HTERT RPE-1 (cell line): ENCODE results near the gene SYNGAP1.
"Not testable (repeated sequence)": the region's sequence is repeated elsewhere in the genome, so short reads cannot be mapped to it uniquely, and the experiment has no call there.

Experiments
- in situ Hi-C: fragments of 300-500 bp; cut with MboI; formaldehyde crosslinking; loops from 4 replicates; pipeline ENCODE4 v1.14.3; 2020; ENCODE audit warnings: low sequenced_read_pairs

The SYNGAP1 gene

DNA sequence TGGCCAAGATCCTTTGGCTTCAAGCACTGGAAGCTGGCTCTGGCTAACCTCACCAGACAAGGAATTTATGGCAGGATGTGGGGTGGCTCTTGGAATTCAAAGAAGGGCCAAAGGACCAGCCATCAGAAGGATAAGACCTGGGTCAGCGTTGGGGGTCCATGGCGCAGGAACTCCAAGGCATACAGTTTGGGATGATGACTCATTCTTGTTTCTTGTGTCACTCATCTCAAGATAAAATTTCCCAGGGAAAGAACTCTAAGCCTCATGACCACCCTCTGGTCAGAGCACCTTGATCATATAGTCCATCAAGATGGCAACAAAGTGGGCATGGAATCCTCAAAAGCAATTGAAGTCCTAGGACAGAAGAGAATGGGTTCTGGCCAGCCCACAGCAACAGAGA lies 39.4 kb downstream of the SYNGAP1 start:
- in situ Hi-C loops, result no loop called here

DNA sequence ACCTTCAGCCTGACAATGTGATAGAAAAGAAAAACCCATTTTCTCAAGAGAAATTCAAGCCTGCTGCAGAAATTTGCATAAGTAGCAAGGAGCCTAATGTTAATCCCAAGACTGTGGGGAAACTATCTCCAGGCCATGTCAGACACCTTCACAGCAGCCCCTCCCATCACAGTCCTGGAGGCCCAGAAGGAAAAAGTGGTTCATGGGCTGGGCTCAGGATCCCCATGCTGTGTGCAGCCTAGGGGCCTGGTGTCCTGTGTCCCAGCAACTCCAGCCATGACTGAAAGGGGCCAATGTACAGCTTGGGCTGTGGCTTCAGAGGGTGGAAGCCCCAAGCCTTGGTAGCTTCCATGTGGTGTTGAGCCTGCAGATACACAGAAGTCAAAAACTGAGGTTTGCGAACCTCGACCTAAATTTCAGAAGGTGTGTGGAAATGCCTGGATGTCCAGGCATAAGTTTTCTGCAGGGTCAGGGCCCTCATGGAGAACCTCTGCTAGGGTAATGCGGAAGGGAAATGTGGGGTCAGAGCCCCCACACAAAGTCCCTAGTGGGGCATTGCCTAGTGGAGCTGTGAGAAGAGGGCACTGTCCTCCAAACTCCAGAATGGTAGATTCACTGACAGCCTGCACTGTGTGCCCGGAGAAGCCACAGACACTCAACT lies 46.3 kb downstream of the SYNGAP1 start:
- in situ Hi-C loops, result no loop called here

DNA sequence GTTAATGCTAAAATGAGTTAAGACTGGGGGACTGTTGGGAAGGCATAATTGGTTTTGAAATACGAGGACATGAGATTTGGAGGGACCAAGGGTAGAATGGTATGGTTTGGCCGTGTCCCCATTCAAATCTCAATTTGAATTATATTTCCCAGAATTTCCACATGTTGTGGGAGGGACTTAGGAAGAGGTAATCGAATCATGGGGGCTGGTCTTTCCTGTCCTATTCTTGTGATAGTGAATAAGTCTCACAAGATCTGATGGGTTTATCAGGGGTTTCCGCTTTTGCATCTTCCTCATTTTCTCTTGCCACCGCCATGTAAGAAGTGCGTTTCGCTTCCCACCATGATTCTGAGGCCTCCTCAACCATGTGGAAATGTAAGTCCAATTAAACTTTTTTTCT lies 47.2 kb downstream of the SYNGAP1 start:
- in situ Hi-C loops, result no loop called here

DNA sequence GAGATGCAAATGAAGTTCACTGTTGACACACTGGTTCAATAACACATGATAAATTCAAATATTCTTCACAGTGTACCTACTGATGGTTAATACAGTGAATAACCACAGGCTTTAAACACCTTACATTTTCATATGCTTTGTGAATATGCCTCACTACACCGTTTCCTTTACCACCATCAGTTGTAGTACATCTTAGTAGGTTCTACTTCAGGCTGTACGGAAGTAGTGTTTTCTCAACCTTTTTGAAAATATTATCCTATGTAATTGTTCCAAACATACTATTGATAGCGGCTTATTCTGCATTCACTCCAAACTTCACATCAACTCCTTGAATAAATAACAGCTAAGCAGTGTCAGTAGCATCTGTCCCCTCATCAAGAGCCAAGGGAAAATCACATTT lies 49.8 kb downstream of the SYNGAP1 start:
- in situ Hi-C loops, result no loop called here

DNA sequence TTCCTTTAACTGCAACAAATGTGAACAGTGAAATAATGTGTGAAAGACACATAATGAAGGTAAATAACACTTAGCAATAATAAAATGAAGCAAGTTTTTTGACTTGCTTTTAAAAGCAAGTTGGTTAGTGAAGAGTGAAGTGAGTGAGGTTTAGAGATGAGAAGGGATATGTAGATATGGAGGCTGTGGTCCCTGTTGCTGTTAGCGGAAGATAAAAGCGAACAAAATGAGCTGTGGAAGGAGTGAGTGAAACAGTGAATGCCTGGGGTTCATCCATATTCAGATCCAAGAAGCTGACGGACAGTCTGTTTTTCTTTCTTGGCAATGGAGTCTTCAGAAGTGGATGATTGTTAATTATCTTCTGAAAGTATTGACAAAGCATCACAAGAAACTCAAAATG lies 58.0 kb downstream of the SYNGAP1 start:
- in situ Hi-C loops, result no loop called here

DNA sequence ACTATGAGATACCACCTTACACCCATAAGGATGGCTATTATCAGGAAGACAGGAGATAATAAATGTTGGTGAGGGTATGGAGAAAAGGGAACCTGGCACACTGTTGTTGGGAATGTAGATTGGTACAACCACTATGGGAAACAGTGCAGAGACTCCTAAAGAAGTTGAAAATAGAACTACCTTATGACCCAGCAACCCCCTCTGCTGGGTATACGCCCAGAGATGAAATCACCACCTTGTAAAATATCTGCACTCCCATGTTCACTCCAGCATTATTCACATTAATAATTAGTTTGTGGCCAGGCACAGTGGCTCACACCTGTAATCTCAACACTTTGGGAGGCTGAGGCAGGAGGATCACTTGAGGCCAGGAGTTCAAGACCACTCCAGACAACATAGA lies 61.3 kb downstream of the SYNGAP1 start:
- in situ Hi-C loops, result no loop called here

DNA sequence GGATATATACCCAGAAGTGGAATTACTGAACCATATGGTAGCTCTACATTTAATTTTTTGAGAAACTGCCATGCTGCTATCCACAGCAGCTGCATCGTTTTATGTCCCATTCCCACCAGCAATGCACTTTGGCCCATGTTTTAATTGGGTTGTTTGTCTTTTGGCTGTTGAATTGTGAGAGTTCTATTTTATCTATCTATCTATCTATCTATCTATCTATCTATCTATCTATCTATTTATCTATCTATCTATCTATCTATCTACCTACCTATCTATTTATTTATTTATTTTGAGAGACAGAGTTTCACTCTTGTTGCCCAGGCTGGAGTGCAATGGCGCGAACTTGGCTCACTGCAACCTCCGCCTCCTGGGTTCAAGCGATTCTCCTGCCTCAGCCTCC lies 62.8 kb downstream of the SYNGAP1 start:
- in situ Hi-C loops, result not testable (repeated sequence)

DNA sequence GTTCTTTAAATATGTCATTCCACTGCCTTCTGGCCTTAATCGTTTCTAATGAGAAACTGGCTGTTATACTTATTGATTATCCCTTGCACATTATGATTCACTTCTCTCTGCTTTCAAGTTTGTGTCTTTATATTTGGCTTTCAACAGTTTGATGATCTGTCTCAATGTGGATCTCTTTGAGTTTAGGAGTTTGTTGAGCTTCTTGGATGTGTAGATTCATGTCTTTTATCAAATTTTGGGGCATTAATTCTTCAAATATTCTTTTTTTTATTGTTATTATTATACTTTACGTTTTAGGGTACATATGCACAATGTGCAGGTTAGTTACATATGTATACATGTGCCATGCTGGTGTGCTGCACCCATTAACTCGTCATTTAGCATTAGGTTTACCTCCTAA lies 63.8 kb downstream of the SYNGAP1 start:
- in situ Hi-C loops, result no loop called here

DNA sequence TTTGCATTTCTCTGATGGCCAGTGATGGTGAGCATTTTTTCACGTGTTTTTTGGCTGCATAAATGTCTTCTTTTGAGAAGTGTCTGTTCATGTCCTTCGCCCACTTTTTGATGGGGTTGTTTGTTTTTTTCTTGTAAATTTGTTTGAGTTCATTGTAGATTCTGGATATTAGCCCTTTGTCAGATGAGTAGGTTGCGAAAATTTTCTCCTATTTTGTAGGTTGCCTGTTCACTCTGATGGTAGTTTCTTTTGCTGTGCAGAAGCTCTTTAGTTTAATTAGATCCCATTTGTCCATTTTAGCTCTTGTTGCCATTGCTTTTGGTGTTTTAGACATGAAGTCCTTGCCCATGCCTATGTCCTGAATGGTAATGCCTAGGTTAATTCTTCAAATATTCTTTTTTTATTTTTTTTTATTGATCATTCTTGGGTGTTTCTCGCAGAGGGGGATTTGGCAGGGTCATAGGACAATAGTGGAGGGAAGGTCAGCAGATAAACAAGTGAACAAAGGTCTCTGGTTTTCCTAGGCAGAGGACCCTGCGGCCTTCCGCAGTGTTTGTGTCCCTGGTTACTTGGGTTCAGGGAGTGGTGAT lies 64.9 kb downstream of the SYNGAP1 start:
- in situ Hi-C loops, result not testable (repeated sequence)

DNA sequence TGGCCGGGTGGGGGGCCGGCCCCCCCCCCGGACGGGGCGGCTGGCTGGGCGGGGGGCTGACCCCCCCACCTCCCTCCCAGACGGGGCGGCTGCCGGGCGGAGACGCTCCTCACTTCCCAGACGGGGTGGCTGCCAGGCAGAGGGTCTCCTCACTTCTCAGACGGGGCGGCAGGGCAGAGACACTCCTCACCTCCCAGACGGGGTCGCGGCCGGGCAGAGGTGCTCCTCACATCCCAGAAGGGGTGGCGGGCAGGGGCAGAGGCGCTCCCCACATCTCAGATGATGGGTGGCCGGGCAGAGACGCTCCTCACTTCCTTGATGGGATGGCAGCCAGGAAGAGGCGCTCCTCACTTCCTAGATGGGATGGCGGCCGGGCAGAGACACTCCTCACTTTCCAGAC lies 65.8 kb downstream of the SYNGAP1 start:
- in situ Hi-C loops, result not testable (repeated sequence)

DNA sequence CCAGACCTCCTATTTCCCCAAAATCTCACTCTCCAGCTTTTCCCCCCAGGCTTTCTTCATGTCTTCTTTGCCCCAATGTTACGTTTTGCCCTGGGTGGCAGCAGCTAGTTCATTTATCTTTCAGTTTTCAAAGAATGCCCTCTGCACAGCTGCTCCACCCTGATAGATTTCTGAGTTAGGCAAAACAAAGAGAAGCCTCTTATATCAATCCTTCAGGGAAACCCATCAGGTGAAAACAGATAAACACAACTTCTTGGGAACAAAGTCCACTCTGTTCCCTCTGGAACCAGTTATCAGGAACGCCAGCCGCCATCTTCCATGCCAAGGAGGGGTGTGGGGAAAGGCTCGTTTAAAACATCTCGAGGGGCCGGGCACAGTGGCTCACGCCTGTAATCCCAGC lies 68.5 kb downstream of the SYNGAP1 start:
- in situ Hi-C loops, result no loop called here

DNA sequence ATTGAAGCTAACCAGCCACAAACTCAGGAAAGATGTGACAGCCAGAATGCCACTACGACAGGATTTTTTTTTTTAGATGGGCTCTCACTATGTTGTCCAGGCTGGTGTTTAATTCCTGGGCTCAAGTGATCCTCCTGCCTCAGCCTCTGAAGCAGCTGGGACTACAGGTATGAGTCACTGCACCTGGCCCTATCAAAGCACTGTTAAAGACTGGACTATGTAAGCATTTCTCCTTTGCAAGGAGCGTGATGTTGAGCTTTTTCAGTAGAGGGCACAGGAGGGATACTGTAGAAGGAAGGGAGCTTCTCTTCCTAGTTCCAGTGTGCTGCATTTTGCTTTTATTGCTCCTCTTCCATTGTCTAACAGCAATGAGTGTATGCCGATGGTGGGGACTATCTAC lies 70.3 kb downstream of the SYNGAP1 start:
- in situ Hi-C loops, result no loop called here

DNA sequence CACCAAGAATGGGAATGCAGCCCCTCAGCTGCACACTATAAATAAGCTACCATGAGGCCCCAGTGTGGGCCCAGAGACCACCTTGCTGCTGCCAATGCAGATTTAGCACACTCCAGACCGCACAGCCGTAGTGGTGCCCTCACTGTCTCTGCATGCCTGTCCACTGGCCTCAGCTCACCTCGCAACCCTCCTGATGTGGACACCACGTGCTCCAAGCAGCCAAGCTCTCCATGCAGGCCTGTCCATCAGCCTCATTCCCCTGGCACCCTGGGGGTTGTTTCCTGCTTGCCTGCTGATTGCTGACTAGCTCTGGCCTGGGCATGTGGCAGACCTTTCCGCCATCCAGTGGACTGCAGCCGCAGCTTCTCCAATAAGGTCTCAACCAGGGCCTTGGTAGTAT lies 70.8 kb downstream of the SYNGAP1 start:
- in situ Hi-C loops, result no loop called here

DNA sequence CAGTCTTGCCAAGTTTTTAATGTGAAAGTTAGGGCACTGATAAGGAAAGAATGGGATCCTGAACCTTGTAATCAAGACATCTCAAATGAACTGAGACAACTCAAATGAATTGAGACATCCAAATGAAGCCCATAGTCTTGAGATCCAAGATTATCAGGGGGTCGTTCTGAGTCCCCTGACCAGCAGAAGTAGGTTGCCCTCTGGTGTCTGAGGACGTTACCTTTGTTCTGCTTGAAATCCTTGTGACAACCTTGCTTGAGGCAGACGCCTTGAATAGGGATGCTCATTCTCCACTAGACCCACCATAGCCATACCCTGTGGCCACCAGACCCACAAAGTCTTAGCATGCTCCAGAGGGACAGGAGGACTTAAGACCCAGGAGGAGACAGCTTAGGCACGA lies 72.2 kb downstream of the SYNGAP1 start:
- in situ Hi-C loops, result no loop called here

DNA sequence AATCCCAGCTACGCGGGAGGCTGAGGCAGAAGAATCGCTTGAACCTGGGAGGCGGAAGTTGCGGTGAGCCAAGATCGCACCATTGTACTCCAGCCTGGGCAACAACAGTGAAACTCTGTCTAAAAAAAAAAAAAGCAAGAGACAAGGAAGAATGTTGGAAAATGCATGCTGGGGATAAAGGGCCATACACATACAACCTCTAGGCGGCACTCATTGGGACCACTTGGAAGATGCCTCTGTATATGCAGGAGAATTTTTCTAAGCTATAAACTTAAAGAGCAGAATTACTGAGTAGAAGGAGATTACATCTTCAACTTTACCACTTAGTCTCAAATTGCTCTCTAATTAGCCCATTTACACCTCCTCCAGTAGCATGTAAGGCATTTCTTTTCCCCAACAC lies 77.3 kb downstream of the SYNGAP1 start:
- in situ Hi-C loops, result no loop called here

DNA sequence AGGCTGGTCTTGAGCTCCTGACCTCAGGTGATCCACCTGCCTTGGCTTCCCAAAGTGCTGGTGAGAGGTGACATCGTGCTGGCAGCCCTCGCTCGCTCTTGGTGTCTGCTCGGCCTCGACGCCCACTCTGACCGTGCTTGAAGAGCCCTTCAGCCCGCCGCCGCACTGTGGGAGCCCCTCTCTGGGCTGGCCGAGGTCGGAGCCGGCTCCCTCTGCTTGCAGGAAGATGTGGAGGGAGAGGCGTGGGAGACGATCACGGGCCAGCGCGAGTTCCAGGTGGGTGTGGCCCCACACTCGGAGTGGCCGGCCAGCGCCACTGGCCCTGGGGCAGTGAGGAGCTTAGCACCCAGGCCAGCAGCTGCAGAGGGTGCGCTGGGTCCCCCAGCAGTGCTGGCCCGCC lies 82.6 kb downstream of the SYNGAP1 start:
- in situ Hi-C loops, result no loop called here

DNA sequence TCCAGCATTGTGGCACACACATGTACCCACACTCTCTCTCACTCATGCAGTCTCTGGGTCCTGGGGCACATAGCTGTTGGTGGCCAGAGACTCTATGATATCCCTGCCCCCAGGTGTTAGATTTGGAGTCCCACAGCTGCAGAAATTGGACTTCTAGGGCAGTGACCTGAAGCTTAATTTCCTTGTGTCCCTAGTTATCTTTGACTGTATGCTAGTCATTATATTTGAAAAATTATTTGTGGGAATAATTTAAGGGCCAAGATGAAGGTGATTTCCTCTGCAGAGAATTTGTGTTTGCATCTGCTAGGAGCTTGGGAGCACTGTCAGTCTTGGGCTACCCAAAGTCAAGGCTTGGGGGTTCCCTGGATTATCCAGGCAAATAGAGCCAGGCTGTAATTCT lies 84.6 kb downstream of the SYNGAP1 start:
- in situ Hi-C loops, result no loop called here
